ENCODE data around the gene VWA8. TPM values are rescaled to one million over a fixed set of nuclear protein-coding genes. Genes with fewer than 3 reads are reported as not detected.

The VWA8 gene
- total and polyA plus RNA-seq, 2 of the 8 experiments (the other 6 are each of a cell fraction or from before 2014, with no cell fraction given), result 5.9 to 19.6 TPM

GRCh38 chr13:41988244-41988643, 27.3 kb upstream of the VWA8 start:
- Histone ChIP-seq H3K36me3 (ENCODE audit: control insufficient read depth in 2 of 4, insufficient read depth in 4 of 4, low read length in 3 of 4) (no peaks in the 10 kb centered on the region), H3K4me2 (ENCODE audit: insufficient read depth in 1 of 2, low read depth in 2 of 2, low read length in 2 of 2) (no peak overlapping the region), H3K79me2 (ENCODE audit: control insufficient read depth in 1 of 2, insufficient read depth in 2 of 2, low read length in 2 of 2) (no peaks in the 10 kb centered on the region), H3K4me3 (ENCODE audit: extremely low read depth in 1 of 4, insufficient read depth in 2 of 4, low read depth in 3 of 4, low read length in 4 of 4) (no peak overlapping the region), H3K18ac (ENCODE audit: extremely low read depth, low read length) (no peak overlapping the region), H3K14ac (ENCODE audit: insufficient read length) (no peak overlapping the region), H4K5ac (ENCODE audit: insufficient read length, low read depth, low read length) (no peak overlapping the region), H3K27ac (ENCODE audit: low read depth, low read length) (no peak overlapping the region), H2BK20ac (ENCODE audit: low read length) (no peak overlapping the region), H3K9me3 (ENCODE audit: insufficient read depth in 2 of 2, low read depth in 1 of 2, low read length in 1 of 2) (no peaks in the 10 kb centered on the region), H3K23me2 (ENCODE audit: low read depth, low read length) (no peaks in the 10 kb centered on the region), H3K4me1 (replicated peaks in 1 of 4; ENCODE audit: control insufficient read depth in 3 of 4, insufficient read depth in 4 of 4, low read length in 3 of 4) (no peaks in the 10 kb centered on the region), H4K20me1 (replicated peaks in 1 of 2; ENCODE audit: control insufficient read depth in 1 of 2, insufficient read depth in 2 of 2, low read length in 2 of 2) (no peaks in the 10 kb centered on the region), H3K27me3 (replicated peaks in 1 of 4; ENCODE audit: control insufficient read depth in 3 of 4, extremely low read depth in 1 of 4, insufficient read depth in 3 of 4, low read length in 3 of 4) (no peaks in the 10 kb centered on the region), H2AK5ac (ENCODE audit: low read depth, low read length) (no peak overlapping the region), H4K8ac (ENCODE audit: extremely low read depth, insufficient read depth, low read length) (no peak overlapping the region), H3K56ac (replicated peaks; ENCODE audit: insufficient read length, low read depth, low read length) (no peak overlapping the region), H3K79me1 (ENCODE audit: low read depth, low read length) (no peaks in the 10 kb centered on the region), H2BK120ac (replicated peaks; ENCODE audit: low read depth, low read length) (no peak overlapping the region), H2BK15ac (ENCODE audit: low read length) (no peak overlapping the region), H2BK12ac (ENCODE audit: low read depth, low read length) (no peak overlapping the region), H4K91ac (replicated peaks; ENCODE audit: insufficient read length, low read length) (no peak overlapping the region), H3K4ac (replicated peaks; ENCODE audit: insufficient read length, low read depth, low read length) (no peak overlapping the region), H3K23ac (ENCODE audit: insufficient read length) (no peak overlapping the region), H2AFZ (ENCODE audit: low read length) (no peak overlapping the region), H3K9ac (replicated peaks in 1 of 4; ENCODE audit: extremely low read depth in 1 of 4, low read depth in 3 of 4, low read length in 3 of 4) (no peak overlapping the region), H2BK5ac (ENCODE audit: low read depth, low read length) (no peak overlapping the region)
- CTCF ChIA-PET (ENCODE audit: partially characterized antibody), result interaction anchor here (1.2 kb wide), 1 partner anchor 17 kb away, joined by 5 read pairs; no protein-coding TSS in a partner anchor
- FAIRE-seq, result no peak
- DNase-seq (ENCODE audit: low read depth in 1 of 2, low spot score in 2 of 2), result no peak
- no peak for TF ChIP-seq YY1 (IDR thresholded peaks at IDR 0.05; ENCODE audit: low read depth, low read length)
- POLR2A ChIA-PET (ENCODE audit: partially characterized antibody), result no interaction called here
